Measurements from ENCODE around the gene POR. TPM values are rescaled to one million over a fixed set of nuclear protein-coding genes. Genes with fewer than 3 reads are reported as not detected.

POR gene
- total and polyA plus RNA-seq, 2 of the 8 experiments (the other 6 are each of a cell fraction or from before 2014, with no cell fraction given) = 98.7 to 144 TPM

- TF ChIP-seq YY1 (IDR thresholded peaks at IDR 0.05; ENCODE audit: low read depth, low read length) (no peak), SP2 (IDR thresholded peaks at IDR 0.05; ENCODE audit: low read length) (no peak), POLR2AphosphoS5 (IDR thresholded peaks at IDR 0.05; ENCODE audit: low read depth, low read length) (no peak), BACH1 (IDR thresholded peaks at IDR 0.05; ENCODE audit: low read length) (no peak), TBP (IDR thresholded peaks at IDR 0.05; ENCODE audit: low read depth, low read length) (no peak)
Observed at GRCh38 chr7:75985518-75986146, 70.7 kb downstream of the POR start (continued).
